ENCODE data around the gene RHO.

- no peak for TF ChIP-seq MAX (IDR thresholded peaks at IDR 0.05; ENCODE audit: insufficient read depth, insufficient read length)
- TF ChIP-seq CTCF (IDR thresholded peaks at IDR 0.05; ENCODE audit: extremely low read depth in 1 of 2, insufficient read depth in 1 of 2, low read depth in 1 of 2, low read length in 2 of 2) = no peak
- TF ChIP-seq POLR2AphosphoS5 (IDR thresholded peaks at IDR 0.05; ENCODE audit: insufficient read depth, low read depth, low read length) = no peak
- TF ChIP-seq JUN (IDR thresholded peaks at IDR 0.05; ENCODE audit: borderline replicate concordance, insufficient read depth, insufficient read length, low read depth) = no peak
- no peak for TF ChIP-seq FOS (IDR thresholded peaks at IDR 0.05; ENCODE audit: borderline replicate concordance, insufficient read depth, low read length)
- TF ChIP-seq POLR2A (IDR thresholded peaks at IDR 0.05; ENCODE audit: low read depth, low read length) = no peak
- TF ChIP-seq MYC (IDR thresholded peaks at IDR 0.05; ENCODE audit: low read depth, low read length) = no peak
Observed at GRCh38 chr3:129520960-129521359, 7.5 kb upstream of the RHO start.

Measured in endothelial cell of umbilical vein (primary cell).